SH-SY5Y (cell line): ENCODE measurements around the gene ARL4C.

ENCODE experiments used
- GATA2 ChIP-seq: IDR thresholded peaks from 2 replicates; pipeline ENCODE4 v1.6.1; 2011; ENCODE audit warnings: mild to moderate bottlenecking, low read depth, low read length
- GATA3 ChIP-seq: IDR thresholded peaks from 2 replicates; pipeline ENCODE4 v1.6.1; 2011; ENCODE audit warnings: low read depth, mild to moderate bottlenecking, low read length, moderate library complexity

DNA sequence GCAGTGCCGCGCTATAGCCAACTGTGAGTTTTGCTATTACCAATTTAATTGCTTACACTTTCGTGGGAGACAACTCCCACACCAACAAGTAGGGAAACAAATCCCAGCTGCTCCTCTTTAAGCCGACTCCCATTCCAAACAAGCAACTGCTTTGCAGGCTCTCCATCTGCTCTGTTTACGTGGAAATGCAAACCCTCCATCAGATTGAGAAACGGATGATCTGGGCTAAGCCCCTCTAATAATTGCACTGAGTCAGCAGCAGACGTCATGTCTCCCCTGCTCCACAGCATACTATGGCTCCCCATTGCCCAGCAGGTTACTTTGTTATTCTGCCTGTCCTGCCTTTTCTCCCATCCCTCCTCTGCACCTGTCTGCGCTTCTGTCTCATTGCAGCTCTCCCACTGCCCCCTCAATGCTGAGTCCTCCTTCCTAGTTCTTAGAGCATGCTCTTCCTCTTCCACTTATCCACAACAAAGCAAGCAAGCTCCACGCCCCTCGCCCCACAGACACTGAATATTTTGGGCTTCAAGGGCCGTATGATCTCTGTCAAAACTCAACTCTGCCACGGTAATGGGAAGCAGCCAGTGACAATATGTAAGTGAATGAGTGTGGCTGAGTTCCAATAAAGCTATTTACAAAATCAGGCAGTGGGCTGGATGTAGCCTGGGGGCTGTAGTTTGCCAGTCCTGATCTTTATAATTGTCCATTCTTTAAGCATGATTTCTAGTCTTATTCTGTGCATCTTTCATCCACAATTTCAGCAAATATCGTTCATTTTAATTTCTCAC lies 39.5 kb upstream of the ARL4C start:
- TF ChIP-seq GATA3 (no peak), GATA2 (peak; percentile 45)
